ENCODE data around the gene ORC6.

ORC6 gene

DNA sequence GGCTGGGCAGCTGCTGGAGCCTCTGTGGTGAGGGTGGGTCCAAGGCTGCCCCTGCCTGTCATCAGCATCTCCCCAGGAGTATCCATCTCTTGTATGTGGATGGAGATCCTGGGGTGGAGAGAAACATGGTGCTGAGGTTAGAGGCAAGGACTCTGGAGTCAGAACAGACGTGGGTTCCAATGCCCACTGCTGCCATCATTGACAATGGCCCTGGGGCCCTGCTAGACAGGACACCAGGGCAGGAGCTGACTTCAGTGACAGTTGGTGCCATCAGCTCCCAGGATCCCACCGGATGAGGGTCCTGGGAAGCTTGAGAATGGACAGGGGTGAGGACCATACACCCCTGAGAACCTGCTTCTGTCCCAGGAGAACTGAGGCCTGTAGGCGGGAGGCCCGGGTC, 43.1 kb downstream of the ORC6 start:
- no peak for DNase-seq

DNA sequence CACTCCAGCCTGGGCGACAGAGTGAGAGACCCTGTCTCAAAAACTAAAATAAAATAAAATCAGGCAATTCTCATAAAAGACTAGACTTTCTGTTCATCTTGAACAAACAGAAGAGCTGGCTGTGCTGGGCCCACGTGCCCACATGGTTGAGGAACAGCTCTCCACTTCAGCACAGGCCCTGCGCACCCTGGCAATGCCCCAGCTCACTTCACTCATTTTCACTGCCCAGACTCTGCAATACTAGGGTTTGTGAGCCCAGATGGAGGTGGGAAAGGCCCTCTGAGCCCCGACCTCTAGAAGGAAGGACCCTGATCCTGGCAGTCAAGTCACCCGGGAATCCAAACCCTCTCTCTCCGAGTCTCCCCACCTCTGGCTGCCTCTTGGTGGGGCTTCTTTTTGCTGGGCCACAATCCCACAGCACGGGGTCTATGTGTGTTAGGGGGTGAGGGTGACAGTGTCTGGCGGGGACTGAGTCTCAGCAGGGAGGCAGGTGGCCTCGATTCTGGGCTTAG, 43.9 kb downstream of the ORC6 start:
- DNase-seq: no peak

DNA sequence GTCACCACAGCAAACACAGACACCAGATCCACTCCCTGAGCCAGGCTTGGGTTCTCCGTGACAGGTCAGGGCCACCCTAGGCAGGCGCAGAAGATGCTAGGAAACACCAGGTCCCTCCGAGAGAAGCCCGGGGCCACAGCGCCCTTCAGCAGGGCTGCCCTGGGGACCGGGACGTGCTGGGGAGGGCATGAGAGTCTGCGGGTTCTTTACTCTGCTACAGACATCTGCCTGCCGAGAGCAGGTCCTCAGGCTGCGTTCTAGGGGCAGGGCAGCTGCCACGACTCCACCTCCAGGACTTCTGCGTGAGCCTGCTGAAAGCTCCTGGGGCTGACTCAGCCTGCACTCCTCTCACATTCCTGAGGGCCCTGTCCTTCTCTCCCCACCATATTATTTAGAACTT, 47.2 kb downstream of the ORC6 start:
- no peak for DNase-seq

DNA sequence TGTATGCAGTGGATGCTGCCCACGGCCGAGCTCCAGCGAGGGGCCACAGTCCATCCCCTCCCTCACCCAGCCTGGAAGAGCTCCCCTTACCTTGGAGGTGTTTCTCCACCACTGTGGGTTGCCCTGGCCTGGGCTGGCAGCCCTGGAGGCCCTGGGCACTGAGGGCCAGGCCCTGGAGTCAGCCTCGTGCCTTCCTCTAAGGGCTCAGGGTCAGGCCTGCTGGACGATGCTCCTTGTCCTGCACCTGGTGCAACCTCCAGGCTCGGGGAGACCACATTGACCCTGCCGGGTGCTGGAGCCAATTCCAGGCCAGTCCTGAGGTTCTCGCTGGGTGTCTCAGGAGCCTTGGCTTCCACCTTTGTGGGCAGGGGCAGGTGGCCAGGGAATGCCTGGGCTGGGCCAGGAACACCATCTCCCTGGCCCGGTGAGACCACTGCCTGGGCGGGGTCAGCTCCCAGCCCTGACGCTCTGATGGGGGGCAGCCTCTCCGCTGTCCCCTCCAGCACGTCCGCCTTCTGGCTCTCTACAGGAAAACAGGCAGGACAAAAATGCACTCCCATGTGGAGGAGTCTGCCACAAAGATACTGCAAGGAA, 48.3 kb downstream of the ORC6 start:
- no peak for DNase-seq

DNA sequence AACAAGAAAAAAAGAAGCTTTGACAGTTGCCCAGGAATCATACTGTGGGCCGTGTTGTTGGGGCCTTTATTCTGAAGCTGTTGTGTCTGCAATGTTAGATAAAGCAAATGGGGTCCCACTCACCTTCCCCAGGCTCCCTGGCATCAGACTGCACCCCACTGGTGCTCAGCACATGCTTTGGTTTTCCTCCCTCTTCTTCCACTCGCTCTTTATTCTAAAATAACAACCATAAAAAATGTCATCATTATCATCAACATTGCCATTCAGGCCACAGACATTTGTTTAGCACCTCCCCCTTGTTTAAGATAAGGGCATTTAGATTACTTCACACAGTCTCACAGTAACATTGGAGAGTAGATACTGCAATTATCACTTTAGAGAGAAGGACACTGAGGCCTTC, 50.5 kb downstream of the ORC6 start:
- DNase-seq: peak; percentile 74

DNA sequence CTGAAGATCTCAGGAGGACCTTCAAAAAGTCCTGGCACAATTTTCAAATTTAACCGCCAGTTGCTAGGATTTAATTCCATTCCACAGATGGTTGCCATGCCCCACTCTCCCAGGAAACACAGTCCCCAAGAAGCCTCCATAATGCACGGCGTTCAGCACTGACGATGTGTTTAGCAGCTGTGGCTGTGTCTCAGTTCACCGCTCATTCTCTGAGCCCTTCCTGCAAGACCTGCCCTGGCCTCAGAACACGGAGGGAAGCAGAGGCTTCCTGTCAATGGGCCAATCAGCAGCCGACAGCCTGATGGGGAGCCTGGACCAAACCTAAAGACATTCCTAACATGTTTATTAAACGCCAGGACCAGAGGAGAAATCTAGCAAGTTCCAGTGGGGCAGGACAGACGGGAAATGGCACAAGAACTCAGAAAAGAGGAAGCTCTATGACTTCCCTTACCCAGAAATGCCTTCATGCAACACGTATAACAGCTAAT, 53.8 kb downstream of the ORC6 start:
- DNase-seq: peak; percentile 48

DNA sequence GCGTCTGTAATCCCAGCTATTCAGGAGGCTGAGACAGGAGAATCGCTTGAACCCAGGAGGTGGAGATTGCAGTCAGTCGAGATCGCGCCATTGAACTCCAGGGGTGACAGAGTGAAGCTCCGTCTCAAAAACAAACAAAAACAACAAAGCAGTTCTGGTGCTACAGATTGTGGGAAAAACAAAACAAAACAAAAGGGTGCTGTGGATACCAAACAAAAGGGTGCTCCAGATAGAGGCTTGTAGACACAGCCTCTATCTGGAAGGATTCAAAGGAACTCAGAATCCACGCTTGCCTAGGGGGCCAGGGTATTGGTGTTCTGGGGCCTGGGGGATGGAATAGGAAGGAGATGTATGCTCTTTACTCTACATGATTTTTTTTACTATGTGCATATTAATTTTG, 56.2 kb downstream of the ORC6 start:
- DNase-seq: no peak

DNA sequence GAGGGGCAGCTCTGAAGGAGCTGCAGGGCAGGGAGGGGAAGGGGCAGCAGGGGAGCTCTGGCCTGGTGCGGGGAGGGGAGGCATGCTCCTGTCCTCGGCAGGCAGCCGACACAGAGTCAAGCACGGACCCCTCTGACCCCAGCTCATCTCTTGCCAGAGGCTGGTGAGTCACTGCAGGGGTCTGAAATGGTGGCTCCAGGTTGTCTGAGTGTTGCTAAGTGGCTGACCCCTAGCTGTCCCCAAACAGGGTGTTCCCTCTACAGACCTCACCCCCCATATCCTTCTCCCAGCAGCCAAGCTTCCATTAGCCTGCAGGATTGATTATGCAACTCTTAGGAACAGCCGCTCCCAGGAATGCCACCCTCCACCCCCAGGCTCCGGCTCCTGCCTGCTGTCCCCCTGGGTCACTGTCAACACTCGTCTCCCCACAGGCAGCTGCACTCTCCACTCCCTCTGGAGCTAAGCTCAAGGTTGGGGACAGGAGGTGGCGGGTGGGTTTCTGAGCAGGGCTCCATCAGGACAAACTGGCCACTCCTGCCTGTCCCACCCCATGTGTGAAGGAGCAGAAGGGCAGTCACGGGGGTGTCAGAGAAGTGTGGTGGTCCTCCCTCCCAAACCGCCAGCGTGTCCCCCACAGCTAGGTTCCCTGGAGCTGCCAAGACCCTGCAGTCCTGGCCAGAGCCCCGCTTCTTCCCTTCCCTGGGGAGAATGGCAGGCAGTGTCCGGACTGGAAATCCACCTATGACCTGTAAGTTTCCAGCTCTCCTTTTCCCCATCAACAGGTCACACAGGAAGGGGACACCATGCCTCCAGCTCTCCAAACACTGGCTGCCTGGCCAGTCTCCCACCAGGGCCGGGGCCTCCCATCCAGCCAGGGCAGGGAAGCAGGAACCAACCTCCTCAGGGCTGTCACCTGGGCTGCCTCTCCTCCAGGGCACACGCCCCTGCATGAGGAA, 57.6 kb downstream of the ORC6 start:
- DNase-seq: no peak

Measured in hematopoietic multipotent progenitor cell treated with erythropoietin and hydrocortisone succinate and interleukin-3 and kit ligand, for 6 days (in vitro differentiated cells).